ENCODE results near the gene PKLR.

The PKLR gene

GRCh38 chr1:155285063-155285462, 16.2 kb downstream of the PKLR start:
- no peak for DNase-seq (ENCODE audit: low read depth in 3 of 3)

- DNase-seq (ENCODE audit: low read depth in 3 of 3), result no peak
These were observed 16.8 kb downstream of the PKLR start for GRCh38 chr1:155284476-155284875.

DNA sequence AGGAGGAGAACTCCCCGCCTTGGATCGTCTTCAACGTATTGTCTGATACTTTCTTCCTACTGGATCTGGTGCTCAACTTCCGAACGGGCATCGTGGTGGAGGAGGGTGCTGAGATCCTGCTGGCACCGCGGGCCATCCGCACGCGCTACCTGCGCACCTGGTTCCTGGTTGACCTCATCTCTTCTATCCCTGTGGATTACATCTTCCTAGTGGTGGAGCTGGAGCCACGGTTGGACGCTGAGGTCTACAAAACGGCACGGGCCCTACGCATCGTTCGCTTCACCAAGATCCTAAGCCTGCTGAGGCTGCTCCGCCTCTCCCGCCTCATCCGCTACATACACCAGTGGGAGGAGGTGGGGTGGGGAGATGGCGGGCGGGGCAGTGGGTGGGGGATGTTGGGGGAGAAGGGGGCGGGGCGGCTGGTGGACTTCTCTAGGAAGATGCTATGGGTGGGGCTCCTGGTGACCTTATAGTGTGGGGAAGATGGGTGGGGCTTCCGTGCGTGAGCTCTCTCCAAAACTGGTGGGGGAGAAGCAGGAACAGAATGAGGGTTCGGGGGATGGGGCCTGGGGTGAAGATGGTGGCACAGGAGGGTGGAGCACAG, 18.6 kb downstream of the PKLR start:
- no peak for DNase-seq (ENCODE audit: low read depth in 3 of 3)

DNA sequence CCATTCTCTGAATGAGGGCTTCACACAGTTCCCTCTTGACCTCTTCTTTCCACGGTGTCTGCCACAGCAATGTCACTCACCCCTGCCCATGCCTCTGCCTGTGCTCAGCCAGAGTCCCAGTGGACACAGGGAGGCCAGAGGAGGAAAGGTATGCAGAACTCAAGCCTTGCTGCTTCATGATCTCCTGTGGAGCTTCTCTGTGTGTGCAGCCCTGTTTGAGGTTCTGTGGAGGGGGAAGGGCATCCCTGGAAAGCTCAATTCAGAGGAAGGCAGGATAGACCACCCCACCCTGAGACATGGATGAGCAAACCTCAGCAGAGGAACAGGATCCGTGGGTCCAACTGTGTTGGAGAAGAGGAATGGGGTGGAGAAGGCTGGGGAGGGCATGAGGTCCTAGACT, 22.0 kb downstream of the PKLR start:
- no peak for DNase-seq (ENCODE audit: low read depth in 3 of 3)

DNA sequence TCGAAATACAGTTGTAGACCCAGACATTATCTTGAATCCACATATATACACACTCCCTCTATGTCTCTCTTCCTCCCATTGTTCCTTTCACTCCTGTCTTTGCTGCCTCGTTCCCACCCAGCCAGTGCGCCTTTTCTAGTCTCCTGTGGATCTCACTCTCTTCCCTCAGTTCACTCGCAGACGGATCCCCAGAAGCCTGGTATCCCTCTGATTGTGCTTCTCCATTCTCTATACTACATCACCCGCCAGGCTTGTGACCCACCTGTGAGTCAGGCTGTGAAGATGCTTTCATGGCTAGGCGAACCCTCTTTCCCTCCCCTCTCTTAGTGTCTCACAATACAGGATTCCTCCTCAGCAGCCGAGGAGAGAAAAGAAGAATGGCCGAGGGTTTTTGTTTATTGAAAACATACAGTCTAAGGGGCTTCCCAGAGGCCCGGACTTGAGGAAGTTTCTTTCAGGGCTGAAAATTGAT, 22.5 kb downstream of the PKLR start:
- DNase-seq (ENCODE audit: low read depth in 3 of 3), result no peak

DNA sequence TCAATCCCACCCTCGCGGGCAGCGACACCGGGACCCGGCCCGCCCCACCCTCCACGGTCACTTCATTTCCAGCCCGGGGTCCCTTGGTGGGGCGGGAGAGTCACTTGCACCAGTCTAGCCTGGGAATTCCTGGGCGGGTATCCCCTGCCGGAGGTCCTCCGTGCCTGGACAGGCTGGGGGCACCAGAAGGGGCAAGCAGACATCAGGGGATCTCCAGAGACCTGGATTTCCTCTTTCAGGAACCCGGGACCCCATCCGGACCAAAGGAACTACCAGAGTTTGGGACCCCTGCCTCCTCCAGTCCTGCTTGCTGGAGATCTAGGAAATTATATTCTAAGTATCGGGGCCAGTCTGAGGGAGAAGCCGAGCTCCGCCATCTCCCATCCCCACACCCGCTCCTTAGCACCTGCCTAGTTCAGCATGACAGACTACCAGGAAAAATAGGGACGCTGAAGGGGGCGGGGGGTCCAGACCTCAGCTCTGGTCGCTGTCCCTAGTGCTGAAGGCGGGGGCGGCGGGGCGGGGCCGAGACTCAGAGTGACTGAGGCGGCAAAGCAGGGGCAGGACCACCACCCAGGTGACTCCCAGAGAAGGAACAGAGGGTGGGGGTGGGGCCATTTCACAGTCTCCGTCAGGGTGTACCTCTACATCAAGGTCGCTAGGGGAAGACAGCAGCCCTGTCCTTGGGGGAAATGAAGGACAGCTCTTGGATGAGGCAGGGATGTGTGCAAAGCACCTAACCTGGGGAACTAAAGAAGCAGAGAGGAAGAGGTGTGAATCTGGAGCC, 23.1 kb downstream of the PKLR start:
- DNase-seq (ENCODE audit: low read depth in 3 of 3), result peak in 2 of 3 donors; percentile 71 to 76

- DNase-seq (ENCODE audit: low read depth in 3 of 3), result peak; percentile 91 to 98 (median 93)
These were observed 24.0 kb downstream of the PKLR start, which contains the start of gene HCN3 for GRCh38 chr1:155277070-155277901. HCN3 (plus strand) TSS chr1:155277463; CDS start chr1:155277591, 128 bp downstream.

DNA sequence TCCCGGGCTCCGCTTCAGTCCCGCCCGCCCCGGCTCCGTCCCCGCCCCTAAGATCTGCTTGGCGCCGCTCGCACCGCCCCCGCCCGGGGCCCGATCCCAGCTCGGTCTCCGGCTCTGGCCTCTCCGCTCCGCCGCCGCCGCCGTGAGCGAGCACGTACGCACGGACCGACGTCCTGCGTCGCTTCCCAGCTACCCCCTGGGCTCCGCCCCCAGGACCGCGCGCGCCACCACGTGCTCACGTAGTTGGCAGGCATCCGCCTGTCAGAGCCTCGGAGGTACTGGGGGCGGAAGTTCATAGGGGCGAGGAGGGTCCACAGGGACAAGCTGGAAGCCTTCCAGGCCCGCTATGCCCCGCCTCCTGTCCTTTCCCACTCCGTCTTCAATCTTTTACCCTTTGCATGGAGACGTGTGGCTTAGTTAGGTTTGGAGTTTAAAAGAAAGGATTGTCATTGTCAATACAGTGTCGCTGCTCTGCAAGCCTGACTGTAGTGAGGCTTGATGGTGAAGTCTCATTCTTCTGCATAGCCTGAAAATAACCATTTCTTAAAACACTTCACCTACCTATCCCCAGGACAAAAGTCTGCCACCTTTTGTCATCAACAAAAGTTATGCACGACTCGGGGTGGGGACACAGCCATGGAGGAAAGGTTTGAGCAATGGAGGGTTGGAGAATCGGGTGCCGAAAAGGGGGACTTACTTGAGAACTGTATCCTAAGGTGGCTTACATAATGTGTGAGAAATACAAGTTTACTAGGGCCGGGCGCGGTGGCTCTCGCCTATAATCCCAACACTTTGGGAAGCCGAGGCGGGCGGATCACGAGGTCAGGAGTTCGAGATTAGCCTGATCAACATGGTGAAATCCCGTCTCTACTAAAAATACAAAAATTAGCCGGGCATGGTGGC, 27.6 kb downstream of the PKLR start, which contains the start of gene CLK2:
CLK2 (minus strand) TSS at position 162 of the 903 bp plus-strand sequence. CDS start 2,527 bp downstream, outside the sequence.
- peak; percentile 95 to 97 (median 96) for DNase-seq (ENCODE audit: low read depth in 3 of 3)

- DNase-seq (ENCODE audit: low read depth in 3 of 3), result no peak
These were observed 28.5 kb downstream of the PKLR start for GRCh38 chr1:155272466-155273342.

GRCh38 chr1:155269381-155269780, 31.9 kb downstream of the PKLR start:
- DNase-seq (ENCODE audit: low read depth in 3 of 3), result no peak

DNA sequence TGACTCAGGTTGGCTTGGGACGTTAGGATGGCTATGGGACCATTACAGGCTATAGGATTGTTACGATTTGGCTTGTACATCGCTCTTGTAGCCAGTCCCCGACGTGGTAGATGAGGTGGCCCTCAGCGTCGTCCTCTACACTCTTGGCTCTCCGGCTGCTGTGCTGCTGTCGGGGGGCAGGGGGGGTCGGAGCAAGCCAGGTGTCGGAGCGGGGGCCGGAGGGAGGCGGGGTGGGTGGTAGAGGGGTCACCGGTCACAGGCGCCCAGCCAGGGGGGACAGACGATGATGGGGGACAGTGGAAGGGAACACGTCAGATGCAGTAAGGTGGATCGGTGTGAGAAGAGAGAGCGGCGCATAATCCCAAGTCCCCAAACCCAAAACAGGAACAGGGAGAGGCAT, 32.6 kb downstream of the PKLR start:
- no peak for DNase-seq (ENCODE audit: low read depth in 3 of 3)

DNA sequence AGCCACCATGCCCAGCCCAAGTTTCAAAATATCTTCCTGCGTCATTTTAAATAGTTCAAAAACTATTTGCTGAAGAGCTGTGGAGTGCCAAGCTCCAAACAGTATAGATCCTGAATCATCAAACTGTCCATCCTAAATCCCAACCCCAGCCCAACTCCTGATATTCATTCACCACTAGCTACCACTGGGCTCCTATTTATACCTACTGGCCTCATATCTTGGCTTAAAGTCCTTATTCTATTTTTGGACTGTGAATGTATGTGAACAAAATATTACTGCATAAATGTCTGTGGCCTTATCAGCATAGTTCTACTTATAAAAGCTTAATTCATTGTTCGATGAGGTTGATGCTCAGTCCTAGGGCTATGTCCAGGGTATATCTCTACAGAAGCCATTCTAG, 33.9 kb downstream of the PKLR start:
- DNase-seq (ENCODE audit: low read depth in 3 of 3), result no peak

DNA sequence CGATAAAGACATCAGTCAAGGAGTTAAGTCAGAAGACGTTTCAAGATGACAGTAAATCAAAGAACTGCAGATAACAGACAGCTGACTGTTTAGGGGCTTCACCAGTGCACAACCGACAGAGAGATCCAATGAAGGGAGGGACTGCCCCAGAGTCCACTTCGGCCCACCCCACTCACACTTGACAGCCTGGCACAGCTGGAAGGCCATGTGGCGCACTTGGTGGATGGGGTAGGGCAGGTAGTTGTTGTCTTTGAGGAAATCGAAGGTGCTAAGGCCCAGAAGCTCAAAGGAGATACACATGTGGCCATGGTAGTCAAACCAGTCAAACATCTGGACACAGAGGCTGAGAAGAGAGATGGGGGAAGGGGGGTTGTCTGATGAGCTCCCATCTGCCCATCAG, 34.7 kb downstream of the PKLR start:
- DNase-seq (ENCODE audit: low read depth in 3 of 3), result no peak

GRCh38 chr1:155263067-155263466, 38.2 kb downstream of the PKLR start:
- no peak for DNase-seq (ENCODE audit: low read depth in 3 of 3)

DNA sequence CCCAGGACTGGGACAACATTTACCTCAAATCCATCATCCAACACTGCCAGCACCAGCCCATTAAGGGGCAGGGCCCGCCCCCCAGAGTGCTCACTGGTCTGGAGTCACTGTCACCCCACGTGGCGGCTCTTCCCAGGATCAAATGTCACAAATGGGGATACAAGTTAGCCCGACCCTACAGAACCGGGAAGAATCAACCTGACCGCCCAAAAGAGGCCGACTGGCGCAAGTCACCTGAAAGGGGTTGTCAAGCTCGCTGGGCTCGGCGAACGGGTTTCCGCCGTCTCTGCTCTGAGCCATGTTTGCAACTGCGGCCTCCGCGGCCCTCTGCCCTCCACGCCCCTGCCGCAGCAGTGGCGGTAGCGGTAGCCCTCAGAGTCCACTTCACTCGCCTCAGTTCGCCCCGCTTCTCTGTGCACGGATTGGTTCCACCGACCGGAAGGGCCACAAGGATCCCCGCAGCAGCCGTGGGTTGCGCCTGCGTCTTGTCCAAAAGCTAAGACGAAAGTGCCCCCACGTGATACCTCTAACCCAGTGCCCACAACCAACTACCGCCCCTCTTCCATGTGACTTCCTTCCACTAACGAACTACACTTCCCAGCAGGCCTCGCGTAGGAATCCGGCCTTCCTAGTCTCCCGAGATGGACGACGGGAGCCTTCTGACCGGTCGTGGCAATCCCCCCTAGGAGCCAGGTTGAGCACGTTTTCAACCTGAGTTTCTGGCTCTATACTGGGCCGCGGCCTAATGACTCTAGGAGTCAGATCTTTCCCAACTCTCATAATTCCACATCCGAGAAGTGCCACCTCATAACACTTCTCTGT, 39.2 kb downstream of the PKLR start, which contains the start of gene SCAMP3:
SCAMP3 (minus strand) TSS at position 509 of the 822 bp plus-strand sequence; CDS start at position 300, 209 bp downstream.
- peak; percentile 79 to 82 (median 80) for DNase-seq (ENCODE audit: low read depth in 3 of 3)

- peak in 1 of 3 donors; percentile 18 for DNase-seq (ENCODE audit: low read depth in 3 of 3)
These were observed 39.8 kb downstream of the PKLR start for GRCh38 chr1:155261493-155261851.

- DNase-seq (ENCODE audit: low read depth in 3 of 3), result no peak
These were observed 41.0 kb downstream of the PKLR start for GRCh38 chr1:155260276-155260675.

- DNase-seq (ENCODE audit: low read depth in 3 of 3), result no peak
These were observed 45.0 kb downstream of the PKLR start for GRCh38 chr1:155256058-155256852.
